SU-DHL-6 (cell line): ENCODE results near the gene SMARCA1.

Source experiments
- H2AFZ ChIP-seq: fragments of 200-600 bp; sonication (generic); 2 replicates; pipeline ENCODE4 v1.6.1; 2014; ENCODE audit warnings: low read depth, mild to moderate bottlenecking, moderate library complexity, mixed read lengths, antibody characterized with exemption, low read length; ENCODE audit not compliant: severe bottlenecking
- H3F3A ChIP-seq: fragments of 200-600 bp; shearing (Covaris generic); 2 replicates; pipeline ENCODE4 v1.6.0; 2016; ENCODE audit warnings: antibody characterized with exemption, mild to moderate bottlenecking; ENCODE audit not compliant: insufficient read depth
- H3K27ac ChIP-seq: fragments of 200-600 bp; sonication (generic); 2 replicates; pipeline ENCODE4 v1.5.1; 2016; ENCODE audit warnings: low read depth, mild to moderate bottlenecking, low read length, moderate library complexity, mixed read lengths
- H3K27me3 ChIP-seq: fragments of 200-600 bp; sonication (generic), shearing (Covaris generic); 2 replicates; pipeline ENCODE4 v1.6.0; 2014; ENCODE audit warnings: mild to moderate bottlenecking, low read length
- H3K36me3 ChIP-seq: fragments of 200-600 bp; sonication (generic); 2 replicates; pipeline ENCODE4 v1.6.1; 2014; ENCODE audit warnings: mild to moderate bottlenecking, low read length, mixed read lengths
- H3K4me2 ChIP-seq: fragments of 300-600, 200-600 bp; shearing (Covaris generic), sonication (generic); 2 replicates; pipeline ENCODE4 v1.6.0; 2014; ENCODE audit warnings: low read length, low read depth, mild to moderate bottlenecking; ENCODE audit not compliant: poor library complexity, severe bottlenecking
- H3K4me3 ChIP-seq: fragments of 200-600 bp; sonication (generic); 2 replicates; pipeline ENCODE4 v1.5.1; 2014; ENCODE audit warnings: antibody characterized with exemption, low read length, mild to moderate bottlenecking, mixed read lengths; ENCODE audit not compliant: insufficient read depth, poor library complexity, severe bottlenecking
- H3K79me2 ChIP-seq: fragments of 200-600 bp; sonication (generic); 2 replicates; pipeline ENCODE4 v1.6.1; 2014; ENCODE audit warnings: mild to moderate bottlenecking, low read length, moderate library complexity; ENCODE audit not compliant: insufficient read depth
- H3K9ac ChIP-seq: fragments of 200-600 bp; sonication (generic); 2 replicates; pipeline ENCODE4 v1.7.0; 2014; ENCODE audit warnings: mild to moderate bottlenecking, low read length
- H3K9me2 ChIP-seq: fragments of 200-600 bp; sonication (generic); replicated peaks from 2 replicates; pipeline ENCODE4 v1.6.1; 2014; ENCODE audit warnings: low read length; ENCODE audit not compliant: insufficient read depth
- H3K9me3 ChIP-seq: fragments of 200-600 bp; sonication (generic); 2 replicates; pipeline ENCODE4 v1.6.1; 2014; ENCODE audit warnings: low read length, mixed read lengths; ENCODE audit not compliant: insufficient read depth
- H4K20me1 ChIP-seq: fragments of 200-600 bp; sonication (generic); 2 replicates; pipeline ENCODE4 v1.6.1; 2014; ENCODE audit warnings: low read depth, mild to moderate bottlenecking, antibody characterized with exemption, low read length, moderate library complexity, mixed read lengths
- EZH2phosphoT487 ChIP-seq: fragments of 200-600 bp; sonication (generic), shearing (Covaris generic); conservative IDR thresholded peaks from 2 replicates; pipeline ENCODE4 v1.6.1; 2018; ENCODE audit warnings: mild to moderate bottlenecking, antibody characterized with exemption, low read length, moderate library complexity, mixed read lengths
- TF ChIP-seq, protein P1 (sequence below): fragments of 200-600 bp; sonication (generic); IDR thresholded peaks from one replicate; pipeline ENCODE4 v1.5.1; 2017; ENCODE audit warnings: antibody characterized with exemption, mild to moderate bottlenecking, low read length, moderate library complexity; ENCODE audit not compliant: insufficient read depth, poor library complexity, severe bottlenecking

Gene SMARCA1

GRCh38 chrX:129497146-129497843 is 26.0 kb downstream of the SMARCA1 start:
- TF ChIP-seq, protein P1, sequence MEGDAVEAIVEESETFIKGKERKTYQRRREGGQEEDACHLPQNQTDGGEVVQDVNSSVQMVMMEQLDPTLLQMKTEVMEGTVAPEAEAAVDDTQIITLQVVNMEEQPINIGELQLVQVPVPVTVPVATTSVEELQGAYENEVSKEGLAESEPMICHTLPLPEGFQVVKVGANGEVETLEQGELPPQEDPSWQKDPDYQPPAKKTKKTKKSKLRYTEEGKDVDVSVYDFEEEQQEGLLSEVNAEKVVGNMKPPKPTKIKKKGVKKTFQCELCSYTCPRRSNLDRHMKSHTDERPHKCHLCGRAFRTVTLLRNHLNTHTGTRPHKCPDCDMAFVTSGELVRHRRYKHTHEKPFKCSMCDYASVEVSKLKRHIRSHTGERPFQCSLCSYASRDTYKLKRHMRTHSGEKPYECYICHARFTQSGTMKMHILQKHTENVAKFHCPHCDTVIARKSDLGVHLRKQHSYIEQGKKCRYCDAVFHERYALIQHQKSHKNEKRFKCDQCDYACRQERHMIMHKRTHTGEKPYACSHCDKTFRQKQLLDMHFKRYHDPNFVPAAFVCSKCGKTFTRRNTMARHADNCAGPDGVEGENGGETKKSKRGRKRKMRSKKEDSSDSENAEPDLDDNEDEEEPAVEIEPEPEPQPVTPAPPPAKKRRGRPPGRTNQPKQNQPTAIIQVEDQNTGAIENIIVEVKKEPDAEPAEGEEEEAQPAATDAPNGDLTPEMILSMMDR: no peak
- TF ChIP-seq EZH2phosphoT487: no peak

DNA sequence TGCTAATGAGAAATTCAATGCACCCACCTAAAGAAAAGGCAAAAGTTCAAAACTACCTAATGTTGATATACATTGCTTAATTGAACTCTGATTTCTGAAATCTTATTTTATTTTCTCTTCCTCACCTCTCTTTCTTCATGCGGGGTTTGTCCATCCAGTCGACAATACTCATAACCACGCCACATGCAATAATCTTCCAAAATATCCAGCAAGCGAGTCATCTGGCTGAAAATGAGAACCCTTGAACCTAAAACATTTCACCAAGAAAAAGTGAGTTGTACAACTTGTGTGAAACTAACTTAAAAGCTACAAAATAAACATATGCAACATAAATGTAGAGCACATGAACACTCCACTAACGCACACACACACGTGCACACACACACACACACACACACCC is 26.7 kb downstream of the SMARCA1 start:
- H3K79me2 ChIP-seq: no peaks in the 10 kb centered on the region
- no peaks in the 10 kb centered on the region for H4K20me1 ChIP-seq
- H3K9me3 ChIP-seq: no peaks in the 10 kb centered on the region
- TF ChIP-seq EZH2phosphoT487: no peak
- TF ChIP-seq, protein P1: no peak
- no peak overlapping the region for H3K9ac ChIP-seq
- H2AFZ ChIP-seq: no peak overlapping the region
- H3K9me2 ChIP-seq: no peaks in the 10 kb centered on the region
- no peaks in the 10 kb centered on the region for H3K27me3 ChIP-seq
- H3K4me3 ChIP-seq: no peak overlapping the region
- no peak overlapping the region for H3K4me2 ChIP-seq
- no peaks in the 10 kb centered on the region for H3K36me3 ChIP-seq
- no peaks in the 10 kb centered on the region for H3F3A ChIP-seq
- H3K27ac ChIP-seq: no peak overlapping the region

More at GRCh38 chrX:129497146-129497843, 26.0 kb downstream of the SMARCA1 start:
- Histone ChIP-seq H3K27ac (no peak overlapping the region), H3K79me2 (no peaks in the 10 kb centered on the region), H3F3A (no peaks in the 10 kb centered on the region), H3K9me2 (no peaks in the 10 kb centered on the region), H3K4me2 (no peak overlapping the region), H3K9me3 (no peaks in the 10 kb centered on the region), H3K27me3 (no peaks in the 10 kb centered on the region), H2AFZ (no peak overlapping the region), H4K20me1 (no peaks in the 10 kb centered on the region), H3K36me3 (no peaks in the 10 kb centered on the region), H3K4me3 (no peak overlapping the region), H3K9ac (no peak overlapping the region)

GRCh38 chrX:129495900-129496299 is 27.4 kb downstream of the SMARCA1 start:
- no peaks in the 10 kb centered on the region for H3K9me3 ChIP-seq
- H3K27me3 ChIP-seq: no peaks in the 10 kb centered on the region
- no peaks in the 10 kb centered on the region for H3K9me2 ChIP-seq
- no peaks in the 10 kb centered on the region for H3K79me2 ChIP-seq
- no peak overlapping the region for H3K4me3 ChIP-seq
- no peak overlapping the region for H2AFZ ChIP-seq
- H3K9ac ChIP-seq: no peak overlapping the region
- H3F3A ChIP-seq: no peaks in the 10 kb centered on the region
- H3K27ac ChIP-seq: no peak overlapping the region
- H3K4me2 ChIP-seq: no peak overlapping the region
- H4K20me1 ChIP-seq: no peaks in the 10 kb centered on the region
- no peak for TF ChIP-seq EZH2phosphoT487
- TF ChIP-seq, protein P1: no peak
- no peaks in the 10 kb centered on the region for H3K36me3 ChIP-seq
